HG03565 (cell line): ENCODE results near the gene MSH4.
"Not testable (repeated sequence)": the region's sequence is repeated elsewhere in the genome, so short reads cannot be mapped to it uniquely, and the experiment has no call there.

Experiments
- ATAC-seq: cut with Tn5 transposase; IDR thresholded peaks from one replicate; pipeline ENCODE4 v1.9.1; 2021; ENCODE audit warnings: mild to moderate bottlenecking, moderate library complexity; ENCODE audit not compliant: unreplicated experiment

The MSH4 gene

DNA sequence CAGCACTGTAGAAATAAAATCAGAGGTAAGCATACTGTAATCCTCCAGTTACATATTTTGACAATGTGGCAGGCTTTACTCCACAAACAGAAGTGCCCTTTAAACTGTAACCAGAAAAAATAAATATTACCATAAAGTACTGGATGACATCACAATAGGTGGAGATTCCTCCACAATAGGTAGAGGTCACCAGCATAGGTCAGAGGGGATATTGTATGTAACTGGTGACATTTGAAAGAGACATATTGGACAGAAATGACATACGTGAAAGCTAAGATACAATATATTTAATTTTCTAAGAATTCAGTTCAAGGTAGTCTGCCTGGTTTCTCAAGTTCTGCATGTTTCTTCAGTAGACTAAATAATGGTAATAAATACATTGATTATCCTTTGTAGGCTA, 135.6 kb downstream of the MSH4 start, which contains the start of gene ASB17:
Gene ASB17 (minus strand): TSS at position 101 of the 400 bp plus-strand sequence. CDS start 113 bp downstream, outside the sequence.
- no peak for ATAC-seq

DNA sequence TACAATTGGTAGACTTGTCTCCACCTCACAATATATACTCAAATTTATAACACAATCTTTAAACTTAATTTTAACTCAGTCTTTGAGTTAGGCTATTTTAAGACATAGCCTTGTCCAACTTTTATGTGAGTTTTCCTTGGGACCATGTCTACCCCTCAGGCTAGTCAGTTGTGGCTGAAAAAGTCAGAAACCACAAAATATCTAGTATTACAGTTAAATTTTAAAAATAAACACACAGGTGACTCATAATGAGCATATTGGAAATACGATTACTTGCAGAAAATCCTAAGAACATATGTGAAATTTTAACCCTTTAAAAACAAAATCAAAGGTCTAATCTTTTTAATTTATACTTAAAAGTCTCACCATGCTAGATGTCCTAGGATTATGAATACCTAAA, 140.4 kb downstream of the MSH4 start:
- ATAC-seq = peak; percentile 61

DNA sequence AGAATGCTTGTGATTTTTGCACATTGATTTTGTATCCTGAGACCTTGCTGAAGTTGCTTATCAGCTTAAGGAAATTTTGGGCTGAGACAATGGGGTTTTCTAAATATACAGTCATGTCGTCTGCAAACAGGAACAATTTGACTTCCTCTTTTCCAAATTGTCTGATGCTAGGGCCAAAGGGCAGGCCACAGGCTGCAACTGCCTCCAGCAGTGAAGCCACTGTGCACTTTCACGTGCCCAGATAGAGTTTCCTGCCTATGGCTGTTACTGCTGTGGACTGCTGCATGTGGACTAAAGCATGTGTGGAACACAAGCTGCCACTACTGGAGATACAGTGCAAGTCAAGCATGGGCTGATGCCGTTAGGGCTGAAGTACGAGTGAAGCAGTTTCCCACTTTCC, 146.4 kb downstream of the MSH4 start:
- ATAC-seq = not testable (repeated sequence)

DNA sequence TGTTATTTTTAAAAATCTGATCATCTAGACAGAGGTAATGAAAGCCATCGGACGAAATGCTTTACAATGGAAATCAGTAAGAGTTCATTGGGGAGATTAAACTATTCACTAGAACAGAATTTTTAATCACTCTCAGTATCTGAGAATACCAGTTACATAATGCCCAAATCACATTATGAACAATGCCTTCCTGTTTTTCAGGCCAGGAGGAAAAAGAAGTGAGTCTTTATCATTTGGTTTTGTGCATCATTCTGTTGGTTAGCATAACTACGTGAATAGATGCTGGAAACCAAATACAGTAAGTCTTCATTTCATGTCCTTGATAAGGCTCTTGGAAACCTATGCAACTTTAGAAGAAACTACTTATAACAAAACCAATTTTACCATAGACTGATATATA, 153.5 kb downstream of the MSH4 start:
- ATAC-seq = no peak

DNA sequence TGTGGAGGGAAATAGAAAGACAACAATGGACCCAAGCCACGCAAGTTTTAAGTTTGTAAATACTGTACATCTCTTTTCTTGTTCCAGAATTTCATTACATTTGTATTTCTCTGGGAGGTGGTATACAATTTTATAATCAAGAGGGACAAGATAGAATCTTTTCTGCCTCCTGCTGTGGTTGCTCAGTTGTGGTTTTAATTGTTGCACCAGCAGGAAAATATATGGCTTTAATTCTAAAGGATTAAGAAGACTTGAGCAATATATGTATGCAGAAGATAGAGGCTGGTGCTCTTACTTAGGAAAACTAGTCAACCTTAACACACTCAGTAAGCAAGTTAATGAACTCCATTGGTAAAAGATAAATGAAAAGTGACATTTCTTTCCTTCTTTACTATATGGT, 155.3 kb downstream of the MSH4 start:
- no peak for ATAC-seq

DNA sequence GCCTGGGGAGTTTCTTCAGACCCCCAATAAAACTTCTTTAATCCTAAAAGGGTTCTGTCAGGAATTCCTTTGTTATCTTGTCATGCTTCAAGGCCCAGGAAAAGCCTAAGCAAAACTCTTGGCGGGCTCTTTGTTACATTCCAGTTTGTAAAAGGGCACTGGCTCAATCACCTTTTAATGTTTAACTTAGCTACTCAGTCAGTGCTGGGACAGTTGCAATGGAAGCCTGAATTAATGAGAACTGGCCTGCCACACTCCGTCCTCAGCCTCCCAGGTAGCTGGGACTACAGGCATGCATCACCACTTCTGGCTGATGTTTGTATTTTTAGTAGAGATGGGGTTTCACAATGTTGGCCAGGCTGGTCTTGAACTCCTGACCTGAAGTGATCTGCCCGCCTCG, 156.8 kb downstream of the MSH4 start:
- no peak for ATAC-seq

DNA sequence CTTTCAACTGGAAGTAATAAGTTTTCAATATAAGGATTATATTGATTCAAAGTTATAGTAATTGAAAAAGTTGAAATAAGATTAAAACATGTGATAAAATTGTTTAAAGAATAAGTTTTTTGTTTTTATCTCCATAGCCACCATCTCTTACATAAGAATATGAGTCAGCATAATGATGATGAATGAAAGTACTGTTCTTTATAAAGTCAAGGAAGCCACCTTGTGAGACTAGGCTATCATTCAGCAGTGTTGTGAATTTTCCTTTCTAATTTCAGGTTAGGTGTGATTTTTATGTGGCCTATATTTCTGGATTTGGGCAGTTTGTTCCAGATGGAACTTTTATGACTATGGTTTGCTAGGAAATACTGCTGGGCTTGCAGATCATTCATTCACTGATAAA, 157.9 kb downstream of the MSH4 start:
- ATAC-seq = no peak
